ENCODE results near the gene FOXP2.
"Not testable (repeated sequence)": the region's sequence is repeated elsewhere in the genome, so short reads cannot be mapped to it uniquely, and the experiment has no call there.

DNA sequence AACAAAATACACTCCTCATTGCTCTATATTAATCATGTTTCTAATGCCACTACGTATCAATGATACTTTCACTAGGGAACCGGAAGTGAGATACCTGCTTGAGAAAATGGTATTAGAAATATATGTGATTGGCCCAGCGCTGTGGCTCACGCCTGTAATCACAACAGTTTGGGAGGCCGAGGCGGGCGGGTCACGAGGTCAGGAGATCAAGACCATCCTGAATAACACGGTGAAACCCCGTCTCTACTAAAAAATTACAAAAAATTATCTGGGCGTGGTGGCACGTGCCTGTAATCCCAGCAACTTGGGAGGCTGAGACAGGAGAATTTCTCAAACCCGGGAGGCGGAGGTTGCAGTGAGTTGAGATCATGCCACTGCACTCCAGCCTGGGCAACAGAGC lies 132.7 kb downstream of the FOXP2 start:
- not testable (repeated sequence) for TF ChIP-seq EZH2, EZH2phosphoT487 (IDR thresholded peaks at IDR 0.05)
- TF ChIP-seq, protein P1, sequence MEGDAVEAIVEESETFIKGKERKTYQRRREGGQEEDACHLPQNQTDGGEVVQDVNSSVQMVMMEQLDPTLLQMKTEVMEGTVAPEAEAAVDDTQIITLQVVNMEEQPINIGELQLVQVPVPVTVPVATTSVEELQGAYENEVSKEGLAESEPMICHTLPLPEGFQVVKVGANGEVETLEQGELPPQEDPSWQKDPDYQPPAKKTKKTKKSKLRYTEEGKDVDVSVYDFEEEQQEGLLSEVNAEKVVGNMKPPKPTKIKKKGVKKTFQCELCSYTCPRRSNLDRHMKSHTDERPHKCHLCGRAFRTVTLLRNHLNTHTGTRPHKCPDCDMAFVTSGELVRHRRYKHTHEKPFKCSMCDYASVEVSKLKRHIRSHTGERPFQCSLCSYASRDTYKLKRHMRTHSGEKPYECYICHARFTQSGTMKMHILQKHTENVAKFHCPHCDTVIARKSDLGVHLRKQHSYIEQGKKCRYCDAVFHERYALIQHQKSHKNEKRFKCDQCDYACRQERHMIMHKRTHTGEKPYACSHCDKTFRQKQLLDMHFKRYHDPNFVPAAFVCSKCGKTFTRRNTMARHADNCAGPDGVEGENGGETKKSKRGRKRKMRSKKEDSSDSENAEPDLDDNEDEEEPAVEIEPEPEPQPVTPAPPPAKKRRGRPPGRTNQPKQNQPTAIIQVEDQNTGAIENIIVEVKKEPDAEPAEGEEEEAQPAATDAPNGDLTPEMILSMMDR (IDR thresholded peaks at IDR 0.05): not testable (repeated sequence)
